T-helper 2 cell treated with Interferon-gamma antibody and Interleukin-4, amounts not matched to agents 5 μg/mL and 100 μg/mL, for 36 hours (primary cell): Measurements from ENCODE around the gene STK10.
A peak's percentile ranks its signal among the peaks of the same experiment; 100 is the strongest.

Source experiments
- DNase-seq: peaks from one replicate; pipeline ENCODE4 v3.0.0; 2021; ENCODE audit warnings: low spot score
- H3K27ac Mint-ChIP-seq: one replicate; pipeline ENCODE4 v1.8.0; 2021; ENCODE audit warnings: mild to moderate bottlenecking, mixed read lengths
- H3K27me3 Mint-ChIP-seq: one replicate; pipeline ENCODE4 v1.8.0; 2021; ENCODE audit warnings: low read depth, mixed read lengths
- H3K36me3 Mint-ChIP-seq: one replicate; pipeline ENCODE4 v1.8.0; 2021; ENCODE audit warnings: low read depth, mixed read lengths
- H3K4me1 Mint-ChIP-seq: one replicate; pipeline ENCODE4 v1.8.0; 2021; ENCODE audit warnings: low read depth, mixed read lengths
- H3K4me3 Mint-ChIP-seq: one replicate; pipeline ENCODE4 v1.8.0; 2022; ENCODE audit warnings: mild to moderate bottlenecking, moderate library complexity, mixed read lengths
- H3K9me3 Mint-ChIP-seq: one replicate; pipeline ENCODE4 v1.8.0; 2021; ENCODE audit warnings: mixed read lengths

STK10 gene

DNA sequence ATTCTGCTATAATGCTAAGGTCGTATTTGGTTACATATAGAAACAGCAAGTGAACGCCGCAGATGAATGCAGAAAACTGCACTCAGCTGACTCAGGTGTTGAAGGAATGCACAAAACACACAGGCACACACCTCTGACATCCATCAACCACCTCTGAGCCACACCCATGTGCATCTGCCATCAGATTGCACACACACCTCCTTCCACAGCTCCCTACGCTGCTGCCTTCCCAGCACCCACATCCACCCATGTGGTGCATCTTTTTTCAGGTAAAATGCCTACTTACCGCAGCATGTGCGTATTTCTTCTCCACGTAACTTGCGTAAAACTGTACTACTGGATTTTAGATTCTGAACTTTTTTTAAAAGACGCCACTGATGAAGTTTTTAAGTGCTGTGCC, 7.1 kb downstream of the STK10 start:
- Mint-ChIP-seq H3K27ac (peak overlapping the region; percentile 79), H3K4me1 (peaks cover 65% of the 10 kb centered on the region), H3K4me3 (peak overlapping the region; percentile 95), H3K9me3 (no peaks in the 10 kb centered on the region), H3K27me3 (no peaks in the 10 kb centered on the region), H3K36me3 (peaks cover 78% of the 10 kb centered on the region)
- DNase-seq, result no peak

GRCh38 chr5:172178991-172179989, 8.7 kb downstream of the STK10 start:
- peak; percentile 69 for DNase-seq
- Mint-ChIP-seq H3K27ac (peak overlapping the region; percentile 99), H3K36me3 (peaks cover 78% of the 10 kb centered on the region)

GRCh38 chr5:172178301-172178987, 9.6 kb downstream of the STK10 start:
- peak; percentile 54 for DNase-seq
- Mint-ChIP-seq H3K4me3 (peak overlapping the region; percentile 95), H3K9me3 (no peaks in the 10 kb centered on the region), H3K27ac (peak overlapping the region; percentile 99), H3K36me3 (peaks cover 77% of the 10 kb centered on the region), H3K27me3 (no peaks in the 10 kb centered on the region), H3K4me1 (peaks cover 72% of the 10 kb centered on the region)

More at GRCh38 chr5:172178991-172179989, 8.7 kb downstream of the STK10 start:
- Mint-ChIP-seq H3K4me1 (peaks cover 69% of the 10 kb centered on the region), H3K4me3 (peak overlapping the region; percentile 95), H3K9me3 (no peaks in the 10 kb centered on the region), H3K27me3 (no peaks in the 10 kb centered on the region)

DNA sequence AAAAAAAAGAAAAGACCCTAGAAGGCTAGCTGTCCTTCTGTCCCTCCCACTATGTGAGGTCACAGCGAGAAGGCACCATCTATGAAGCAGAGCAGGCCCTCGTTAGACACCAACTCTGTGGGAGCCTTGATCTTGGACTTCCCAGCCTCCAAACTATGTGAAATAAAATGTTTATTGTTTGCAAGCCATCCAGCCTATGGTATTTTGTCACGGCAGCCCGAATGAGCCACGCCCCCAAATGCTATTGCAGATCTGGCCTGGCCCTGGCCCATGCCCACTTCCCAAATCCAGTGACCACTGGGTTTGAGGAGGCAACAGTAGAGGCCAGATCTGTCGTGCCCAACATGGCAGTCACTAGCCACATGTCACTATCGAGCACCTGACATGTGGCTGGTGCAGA, 10.8 kb downstream of the STK10 start:
- Mint-ChIP-seq H3K4me3 (peak overlapping the region; percentile 95), H3K9me3 (no peaks in the 10 kb centered on the region), H3K27ac (peak overlapping the region; percentile 99), H3K36me3 (peaks cover 74% of the 10 kb centered on the region), H3K27me3 (no peaks in the 10 kb centered on the region), H3K4me1 (peaks cover 77% of the 10 kb centered on the region)
- DNase-seq, result no peak

GRCh38 chr5:172175263-172175719, 12.7 kb downstream of the STK10 start:
- DNase-seq, result peak; percentile 79
- Mint-ChIP-seq H3K27me3 (no peaks in the 10 kb centered on the region), H3K4me3 (peak overlapping the region; percentile 95), H3K36me3 (peaks cover 81% of the 10 kb centered on the region), H3K4me1 (peaks cover 82% of the 10 kb centered on the region), H3K27ac (peak overlapping the region; percentile 99), H3K9me3 (no peaks in the 10 kb centered on the region)

- Mint-ChIP-seq H3K9me3 (no peaks in the 10 kb centered on the region), H3K27ac (peak overlapping the region; percentile 99), H3K4me3 (peak overlapping the region; percentile 95), H3K27me3 (no peaks in the 10 kb centered on the region), H3K4me1 (peaks cover 83% of the 10 kb centered on the region), H3K36me3 (peaks cover 85% of the 10 kb centered on the region)
- peak; percentile 82 for DNase-seq
These were observed 14.4 kb downstream of the STK10 start for GRCh38 chr5:172173564-172174153.

DNA sequence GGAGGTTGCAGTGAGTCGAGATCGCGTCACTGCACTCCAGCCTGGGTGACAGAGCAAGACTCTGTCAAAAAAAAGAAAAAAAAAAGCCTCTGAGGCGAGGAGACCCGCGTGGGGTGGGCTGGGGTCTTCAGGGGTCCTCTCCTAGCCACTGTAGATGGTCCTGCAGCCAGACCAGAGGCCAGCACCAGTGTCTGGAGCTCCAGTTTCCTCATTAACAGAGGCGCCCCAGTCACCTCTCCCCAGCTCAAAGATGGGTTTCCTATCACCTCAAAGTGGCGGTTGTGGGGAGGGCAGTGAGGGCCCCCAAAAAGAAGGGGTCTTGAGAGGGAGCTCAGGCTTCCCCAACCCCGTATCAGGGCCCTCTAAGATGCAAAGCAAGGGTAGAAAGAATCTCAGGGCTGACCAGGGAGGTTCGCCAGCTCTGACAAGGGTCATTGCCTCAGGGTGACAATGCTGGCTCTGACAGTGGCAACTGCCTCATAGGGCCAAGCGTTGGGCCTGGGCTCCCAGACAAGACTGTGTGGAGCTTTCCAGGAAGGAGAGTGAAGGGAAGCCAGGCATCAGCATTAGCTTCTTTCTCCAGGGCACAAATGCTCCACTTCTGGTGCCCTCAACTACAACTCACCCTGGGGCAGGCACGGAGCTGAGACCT, 15.0 kb downstream of the STK10 start:
- Mint-ChIP-seq H3K4me3 (peak overlapping the region; percentile 95), H3K27me3 (no peaks in the 10 kb centered on the region), H3K4me1 (peaks cover 79% of the 10 kb centered on the region), H3K9me3 (no peaks in the 10 kb centered on the region), H3K27ac (peak overlapping the region; percentile 99), H3K36me3 (peaks cover 81% of the 10 kb centered on the region)
- no peak for DNase-seq

DNA sequence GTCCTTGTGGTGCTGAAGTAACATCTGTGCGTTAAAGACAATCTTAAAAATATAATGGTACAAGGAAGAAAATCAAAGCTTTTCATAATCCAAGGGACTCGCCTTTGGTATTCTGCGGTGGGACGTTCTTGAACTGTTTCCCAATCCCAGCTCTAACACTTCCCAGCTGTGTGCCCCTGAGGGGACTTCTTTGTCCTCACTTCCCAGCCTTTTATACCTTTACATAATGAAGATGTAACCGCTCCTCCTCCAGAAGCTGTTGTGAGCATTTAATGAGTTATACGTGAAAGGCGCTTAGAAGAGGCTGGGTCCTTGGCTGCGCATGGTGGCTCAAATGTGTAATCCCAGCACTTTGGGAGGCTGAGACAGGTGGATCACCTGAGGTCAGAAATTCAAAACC, 16.9 kb downstream of the STK10 start:
- Mint-ChIP-seq H3K36me3 (peaks cover 73% of the 10 kb centered on the region), H3K4me1 (peaks cover 74% of the 10 kb centered on the region), H3K9me3 (no peaks in the 10 kb centered on the region), H3K27ac (no peak overlapping the region), H3K4me3 (no peak overlapping the region), H3K27me3 (no peaks in the 10 kb centered on the region)
- no peak for DNase-seq

- peak overlapping the region; percentile 36 for H3K4me3 Mint-ChIP-seq
- peaks cover 66% of the 10 kb centered on the region for H3K4me1 Mint-ChIP-seq
- peaks cover 66% of the 10 kb centered on the region for H3K36me3 Mint-ChIP-seq
- H3K27me3 Mint-ChIP-seq, result no peaks in the 10 kb centered on the region
- H3K9me3 Mint-ChIP-seq, result no peaks in the 10 kb centered on the region
- H3K27ac Mint-ChIP-seq, result peak overlapping the region; percentile 51
- no peak for DNase-seq
These were observed 17.7 kb downstream of the STK10 start for GRCh38 chr5:172170251-172170701.

GRCh38 chr5:172169216-172169615, 18.8 kb downstream of the STK10 start:
- Mint-ChIP-seq H3K4me3 (no peak overlapping the region), H3K27me3 (no peaks in the 10 kb centered on the region), H3K9me3 (no peaks in the 10 kb centered on the region), H3K36me3 (peaks cover 56% of the 10 kb centered on the region), H3K27ac (peak overlapping the region; percentile 23), H3K4me1 (peaks cover 57% of the 10 kb centered on the region)
- DNase-seq, result no peak

- DNase-seq, result no peak
- Mint-ChIP-seq H3K36me3 (peaks cover 49% of the 10 kb centered on the region), H3K4me1 (peaks cover 49% of the 10 kb centered on the region), H3K27ac (peak overlapping the region; percentile 7), H3K4me3 (no peak overlapping the region), H3K9me3 (no peaks in the 10 kb centered on the region), H3K27me3 (no peaks in the 10 kb centered on the region)
These were observed 19.7 kb downstream of the STK10 start for GRCh38 chr5:172168311-172168710.

DNA sequence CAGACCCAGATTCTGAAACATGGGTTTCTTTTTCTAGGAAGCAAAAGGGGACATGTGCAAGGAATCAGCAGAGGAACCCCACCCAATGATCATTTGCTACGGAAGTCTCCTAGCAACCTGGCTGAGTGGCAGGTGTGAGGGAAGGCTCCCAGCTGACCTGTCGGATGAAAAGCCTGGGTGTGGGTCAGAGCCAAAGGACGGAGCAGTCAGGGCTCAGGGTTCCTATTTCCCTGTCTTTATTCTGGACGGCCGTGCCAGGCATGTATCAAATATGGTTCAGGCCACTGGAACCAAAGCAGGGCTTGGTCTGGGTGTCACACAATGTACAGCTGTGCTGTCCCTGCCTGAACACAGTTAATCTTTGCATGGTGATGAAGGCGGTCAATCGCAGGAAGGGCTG, 20.1 kb downstream of the STK10 start:
- Mint-ChIP-seq H3K4me1 (peaks cover 44% of the 10 kb centered on the region), H3K36me3 (peaks cover 45% of the 10 kb centered on the region), H3K27me3 (no peaks in the 10 kb centered on the region), H3K27ac (no peak overlapping the region), H3K4me3 (no peak overlapping the region), H3K9me3 (no peaks in the 10 kb centered on the region)
- no peak for DNase-seq

DNA sequence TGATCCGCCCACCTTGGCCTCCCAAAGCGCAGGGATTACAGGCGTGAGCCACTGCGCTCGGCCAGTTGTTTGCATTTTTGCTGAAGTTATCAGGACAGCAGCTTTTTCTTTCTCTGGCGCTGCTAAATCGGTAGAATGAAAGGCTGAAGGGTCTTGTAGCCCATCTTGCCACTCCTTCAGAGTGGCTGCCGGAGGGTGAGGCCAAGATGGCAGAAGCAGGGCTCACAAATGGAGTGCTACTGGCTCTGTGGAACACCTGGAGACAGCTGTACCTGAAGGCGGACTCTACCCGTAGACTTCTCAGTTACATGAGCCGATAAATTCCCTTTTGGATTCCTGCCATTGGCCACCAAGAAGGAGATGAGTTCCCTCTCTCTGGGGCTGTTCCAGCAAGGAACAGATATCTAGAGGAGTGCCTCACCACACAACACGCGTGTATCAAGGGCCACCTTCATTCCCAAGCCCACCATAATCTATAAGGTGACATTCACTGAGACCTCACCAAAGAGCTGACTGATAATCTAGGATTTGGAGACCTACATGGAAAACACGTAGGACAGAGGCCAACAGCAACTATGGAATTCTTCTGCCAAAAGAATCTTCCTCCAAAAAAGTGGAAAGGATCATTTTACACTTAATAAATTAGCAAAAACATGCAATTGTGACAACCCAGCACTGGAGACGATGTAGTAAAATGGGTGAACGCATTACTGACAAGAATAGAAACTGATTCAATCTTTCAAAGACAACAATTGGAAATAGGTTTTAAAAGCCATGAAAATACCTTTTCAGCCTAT, 21.8 kb downstream of the STK10 start:
- peak overlapping the region; percentile 3 for H3K27ac Mint-ChIP-seq
- no peaks in the 10 kb centered on the region for H3K27me3 Mint-ChIP-seq
- H3K36me3 Mint-ChIP-seq, result peaks cover 43% of the 10 kb centered on the region
- no peak overlapping the region for H3K4me3 Mint-ChIP-seq
- no peak for DNase-seq
- peaks cover 39% of the 10 kb centered on the region for H3K4me1 Mint-ChIP-seq
- no peaks in the 10 kb centered on the region for H3K9me3 Mint-ChIP-seq
